Upper lobe of left lung (tissue), 6 donors: ENCODE data around the gene SEPTIN14. TPM values are rescaled to one million over a fixed set of nuclear protein-coding genes. Genes with fewer than 3 reads are reported as not detected.
"Not testable (repeated sequence)": the region's sequence is repeated elsewhere in the genome, so short reads cannot be mapped to it uniquely, and the experiment has no call there.

Experiments used
- ATAC-seq, 2 donors: fragments of 200-7000 bp; cut with Tn5 transposase; one replicate each; pipeline ENCODE4 v1.9.1; 2022; ENCODE audit warnings: mild to moderate bottlenecking in 2 of 2, moderate library complexity in 2 of 2; ENCODE audit not compliant: low FRiP score in 2 of 2
- DNase-seq, 2 donors: peaks; one replicate each; pipeline ENCODE4 v3.0.0-alpha.2; 2019 to 2020
- H3K27ac ChIP-seq, 4 donors: fragments of 200-600 bp; sonication (generic); one replicate each; pipeline ENCODE4 v1.5.1; 2016 to 2019
- H3K27me3 ChIP-seq, 4 donors: fragments of 200-600 bp; sonication (generic); one replicate each; pipeline ENCODE4 v1.5.1; 2017 to 2019
- H3K36me3 ChIP-seq, 4 donors: fragments of 200-600 bp; sonication (generic); one replicate each; pipeline ENCODE4 v1.5.1; 2016 to 2019
- H3K4me1 ChIP-seq, 4 donors: fragments of 200-600 bp; sonication (generic); one replicate each; pipeline ENCODE4 v1.5.1; 2018 to 2019
- H3K4me3 ChIP-seq, 4 donors: fragments of 200-600 bp; sonication (generic); one replicate each; pipeline ENCODE4 v1.5.1; 2017 to 2019; ENCODE audit warnings: mild to moderate bottlenecking in 2 of 4, moderate library complexity in 1 of 4
- H3K9me3 ChIP-seq, 4 donors: fragments of 200-600 bp; sonication (generic); one replicate each; pipeline ENCODE4 v1.5.1; 2018 to 2019
- EP300 ChIP-seq, 4 donors: sonication (generic); formaldehyde crosslinking; IDR thresholded peaks; one replicate each; pipeline ENCODE4 v1.5.1; 2017; ENCODE audit warnings: antibody characterized with exemption in 4 of 4, control low read depth in 2 of 4
- POLR2A ChIP-seq, 4 donors: fragments of 450-650 bp; IDR thresholded peaks; one replicate each; pipeline ENCODE4 v1.5.1; 2016 to 2017; ENCODE audit warnings: antibody characterized with exemption in 4 of 4, mild to moderate bottlenecking in 2 of 4
- POLR2AphosphoS5 ChIP-seq, 2 donors: sonication (generic); formaldehyde crosslinking; IDR thresholded peaks; one replicate each; pipeline ENCODE4 v1.5.1; 2017; ENCODE audit warnings: antibody characterized with exemption in 2 of 2
- WGBS, 2 donors: methylation state at CpG; one replicate each; pipeline ENCODE4 v1.1.5; 2017 to 2018; 5-methylcytosine and 5-hydroxymethylcytosine counted together
- total RNA-seq, 6 donors: library from RNA; depleted of rRNA in 4 of 6; stranded (reverse); fragments of >200 nt in 4 of 6; gene quantifications; one replicate each; pipeline versions ENCODE4 v1.1.0 to v1.2.1, GENCODE V29; 2016 to 2021
- TF ChIP-seq, protein P1 (sequence below), 6 experiments: fragments of 450-650 bp in 4 of 6; fragments of 200-600 bp in 2 of 6; sonication (generic) in 2 of 6; IDR thresholded peaks; one replicate each; pipeline ENCODE4 v1.5.1; 2016 to 2019; ENCODE audit warnings: antibody characterized with exemption in 6 of 6
- donor health status: DM: no; HTN: no; CAD: no; lungs with moderate emphysema.
- donor health status: DM: no; HTN: yes; CAD: no; lungs with severe emphysema.

Gene SEPTIN14
- total RNA-seq, 6 donors from 2014 or later = 0.06 TPM; not detected in 5

DNA sequence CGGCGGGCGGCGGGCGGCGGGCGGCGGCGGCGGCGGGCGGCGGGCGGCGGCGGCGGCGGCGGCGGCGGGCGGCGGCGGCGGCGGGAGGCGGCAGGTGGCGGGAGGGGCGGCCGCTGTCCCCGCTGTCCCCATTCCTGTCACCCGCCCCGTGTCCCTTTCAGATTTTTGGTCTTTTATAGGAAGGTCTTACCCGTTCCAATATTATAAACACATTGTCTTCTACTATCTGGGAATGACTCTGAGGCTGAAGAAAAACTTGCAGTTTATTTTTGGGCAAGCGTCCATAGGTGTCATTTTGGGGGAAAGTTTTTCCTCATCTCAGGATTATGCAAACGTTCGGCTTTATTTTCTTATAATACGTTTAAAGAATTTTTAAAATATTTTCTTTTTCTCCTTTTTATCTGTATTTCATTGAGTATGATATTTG is 25.3 kb upstream of the SEPTIN14 start:
- TF ChIP-seq, protein P1, sequence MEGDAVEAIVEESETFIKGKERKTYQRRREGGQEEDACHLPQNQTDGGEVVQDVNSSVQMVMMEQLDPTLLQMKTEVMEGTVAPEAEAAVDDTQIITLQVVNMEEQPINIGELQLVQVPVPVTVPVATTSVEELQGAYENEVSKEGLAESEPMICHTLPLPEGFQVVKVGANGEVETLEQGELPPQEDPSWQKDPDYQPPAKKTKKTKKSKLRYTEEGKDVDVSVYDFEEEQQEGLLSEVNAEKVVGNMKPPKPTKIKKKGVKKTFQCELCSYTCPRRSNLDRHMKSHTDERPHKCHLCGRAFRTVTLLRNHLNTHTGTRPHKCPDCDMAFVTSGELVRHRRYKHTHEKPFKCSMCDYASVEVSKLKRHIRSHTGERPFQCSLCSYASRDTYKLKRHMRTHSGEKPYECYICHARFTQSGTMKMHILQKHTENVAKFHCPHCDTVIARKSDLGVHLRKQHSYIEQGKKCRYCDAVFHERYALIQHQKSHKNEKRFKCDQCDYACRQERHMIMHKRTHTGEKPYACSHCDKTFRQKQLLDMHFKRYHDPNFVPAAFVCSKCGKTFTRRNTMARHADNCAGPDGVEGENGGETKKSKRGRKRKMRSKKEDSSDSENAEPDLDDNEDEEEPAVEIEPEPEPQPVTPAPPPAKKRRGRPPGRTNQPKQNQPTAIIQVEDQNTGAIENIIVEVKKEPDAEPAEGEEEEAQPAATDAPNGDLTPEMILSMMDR (IDR thresholded peaks at IDR 0.05) = no peak
- TF ChIP-seq EP300 (IDR thresholded peaks at IDR 0.05) = no peak
- TF ChIP-seq POLR2AphosphoS5 (IDR thresholded peaks at IDR 0.05) = no peak
- TF ChIP-seq POLR2A (IDR thresholded peaks at IDR 0.05) = no peak
- ATAC-seq (no peak), DNase-seq (no peak)
- H3K27me3 ChIP-seq = no peaks in the 10 kb centered on the region
- H3K36me3 ChIP-seq = no peaks in the 10 kb centered on the region
- H3K4me3 ChIP-seq = peak overlapping the region; percentile 38 to 90 (median 62)
- WGBS, 2 donors = 1% methylated on average over 10 to 19 of the region's 38 CpGs
- H3K9me3 ChIP-seq = no peaks in the 10 kb centered on the region
- peak overlapping the region; percentile 37 to 79 (median 46) for H3K27ac ChIP-seq
- H3K4me1 ChIP-seq = peaks cover 0 to 6% (median 3%) of the 10 kb centered on the region in 4 donors

DNA sequence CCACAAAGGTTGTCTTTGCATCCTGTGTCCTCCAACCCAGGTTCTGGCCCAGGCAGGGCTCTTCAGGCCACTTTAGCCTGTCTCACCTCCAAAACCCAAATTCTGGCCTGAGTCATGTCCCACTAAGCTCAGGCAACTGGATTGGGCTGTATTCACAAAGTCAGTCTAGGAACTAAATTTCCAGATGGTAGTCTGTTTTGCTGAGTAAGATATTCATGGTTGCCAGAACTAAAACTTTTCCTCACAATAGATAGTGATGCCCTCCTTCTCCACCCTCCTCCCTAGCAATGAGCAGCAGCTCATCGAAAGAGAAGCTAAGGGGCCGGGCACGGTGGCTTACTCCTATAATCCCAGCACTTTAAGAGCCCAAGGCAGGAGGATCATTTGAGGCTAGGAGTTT is 21.8 kb upstream of the SEPTIN14 start:
- H3K4me1 ChIP-seq = peaks cover 0 to 6% (median 3%) of the 10 kb centered on the region in 4 donors
- no peak for ATAC-seq
- TF ChIP-seq POLR2AphosphoS5 (IDR thresholded peaks at IDR 0.05) = no peak
- no peaks in the 10 kb centered on the region for H3K9me3 ChIP-seq
- WGBS, 2 donors = 84 to 88% methylated on average over 3 of the region's 3 CpGs
- H3K4me3 ChIP-seq = no peak overlapping the region
- no peaks in the 10 kb centered on the region for H3K36me3 ChIP-seq
- no peak for DNase-seq
- H3K27me3 ChIP-seq = no peaks in the 10 kb centered on the region
- no peak overlapping the region for H3K27ac ChIP-seq

DNA sequence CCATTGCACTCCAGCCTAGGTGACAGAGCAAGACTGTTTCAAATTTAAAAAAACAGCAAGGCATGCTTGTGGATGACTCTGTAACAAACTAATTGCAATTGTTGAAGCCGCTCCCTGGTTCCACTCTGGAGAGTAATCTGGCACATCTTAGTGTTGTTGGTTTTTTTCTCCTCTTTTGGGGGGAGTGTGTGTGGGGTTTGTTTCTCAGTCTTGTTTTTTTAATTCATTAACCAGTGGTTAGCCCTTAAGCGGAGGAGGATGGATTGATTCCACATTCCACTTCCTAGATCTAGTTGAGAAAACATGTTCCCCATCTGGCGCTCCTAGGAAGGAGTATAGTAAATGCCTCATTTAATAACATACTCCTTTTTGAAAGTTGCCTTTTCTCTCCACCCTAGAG is 16.1 kb upstream of the SEPTIN14 start:
- no peaks in the 10 kb centered on the region for H3K9me3 ChIP-seq
- H3K4me1 ChIP-seq = no peaks in the 10 kb centered on the region
- WGBS, 2 donors = 90 to 97% methylated on average over 3 of the region's 3 CpGs
- H3K4me3 ChIP-seq = no peak overlapping the region
- no peaks in the 10 kb centered on the region for H3K27me3 ChIP-seq
- no peaks in the 10 kb centered on the region for H3K36me3 ChIP-seq
- TF ChIP-seq, protein P1 (IDR thresholded peaks at IDR 0.05) = no peak
- TF ChIP-seq EP300 (IDR thresholded peaks at IDR 0.05) (no peak), POLR2A (IDR thresholded peaks at IDR 0.05) (no peak), POLR2AphosphoS5 (IDR thresholded peaks at IDR 0.05) (no peak)
- no peak for ATAC-seq
- no peak overlapping the region for H3K27ac ChIP-seq
- DNase-seq = no peak

DNA sequence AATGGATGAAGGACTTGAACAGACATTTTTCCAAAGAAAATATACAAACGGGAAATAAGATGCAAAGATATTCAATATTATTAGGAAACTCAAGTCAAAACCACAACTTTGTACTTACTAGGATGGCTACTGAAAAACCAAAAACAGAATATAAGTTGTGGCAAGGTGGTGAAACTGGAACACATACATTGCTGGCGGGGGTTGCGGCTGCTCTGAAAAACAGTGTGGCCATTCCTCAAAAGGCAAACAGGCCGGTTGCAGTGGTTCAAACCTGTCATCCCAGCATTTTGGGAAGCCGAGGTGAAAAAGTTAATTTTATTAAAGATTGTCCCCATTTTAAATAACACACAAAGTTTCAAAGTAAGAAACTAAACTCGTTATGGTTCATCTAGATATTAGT is 14.8 kb upstream of the SEPTIN14 start:
- Histone ChIP-seq H3K36me3 (no peaks in the 10 kb centered on the region), H3K4me3 (no peak overlapping the region), H3K4me1 (no peaks in the 10 kb centered on the region), H3K27ac (no peak overlapping the region), H3K27me3 (no peaks in the 10 kb centered on the region), H3K9me3 (no peaks in the 10 kb centered on the region)
- no peak for ATAC-seq
- no peak for DNase-seq
- 87 to 88% methylated on average over 6 of the region's 6 CpGs for WGBS, 2 donors
- no peak for TF ChIP-seq POLR2AphosphoS5 (IDR thresholded peaks at IDR 0.05)

DNA sequence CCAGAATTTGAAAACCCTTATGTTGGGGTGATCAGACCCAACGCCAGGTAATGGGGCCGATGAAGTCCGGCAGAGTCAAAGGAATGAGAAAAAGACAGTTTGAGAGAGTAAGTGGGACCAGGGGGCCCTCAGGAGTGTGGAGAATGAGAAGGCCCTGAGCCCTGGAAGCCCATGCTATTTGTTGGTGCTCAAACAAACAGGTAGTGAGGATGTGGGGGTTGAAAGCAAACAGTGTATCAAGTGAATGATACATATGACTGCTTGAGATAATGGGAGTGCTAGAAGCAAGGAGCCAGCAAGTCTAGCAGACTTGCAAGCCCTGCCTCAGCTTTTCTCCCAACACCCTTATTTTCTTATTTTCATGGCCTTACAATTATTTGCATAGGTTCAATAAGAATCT is 11.2 kb upstream of the SEPTIN14 start:
- WGBS, 2 donors = 75 to 80% methylated on average over 3 of the region's 3 CpGs
- H3K4me3 ChIP-seq = no peak overlapping the region
- TF ChIP-seq EP300 (IDR thresholded peaks at IDR 0.05) = no peak
- TF ChIP-seq POLR2A (IDR thresholded peaks at IDR 0.05) = no peak
- TF ChIP-seq, protein P1 (IDR thresholded peaks at IDR 0.05) = no peak
- no peak for TF ChIP-seq POLR2AphosphoS5 (IDR thresholded peaks at IDR 0.05)
- H3K9me3 ChIP-seq = no peaks in the 10 kb centered on the region
- no peaks in the 10 kb centered on the region for H3K36me3 ChIP-seq
- no peak for DNase-seq
- no peak for ATAC-seq
- no peaks in the 10 kb centered on the region for H3K27me3 ChIP-seq
- no peaks in the 10 kb centered on the region for H3K4me1 ChIP-seq
- no peak overlapping the region for H3K27ac ChIP-seq

DNA sequence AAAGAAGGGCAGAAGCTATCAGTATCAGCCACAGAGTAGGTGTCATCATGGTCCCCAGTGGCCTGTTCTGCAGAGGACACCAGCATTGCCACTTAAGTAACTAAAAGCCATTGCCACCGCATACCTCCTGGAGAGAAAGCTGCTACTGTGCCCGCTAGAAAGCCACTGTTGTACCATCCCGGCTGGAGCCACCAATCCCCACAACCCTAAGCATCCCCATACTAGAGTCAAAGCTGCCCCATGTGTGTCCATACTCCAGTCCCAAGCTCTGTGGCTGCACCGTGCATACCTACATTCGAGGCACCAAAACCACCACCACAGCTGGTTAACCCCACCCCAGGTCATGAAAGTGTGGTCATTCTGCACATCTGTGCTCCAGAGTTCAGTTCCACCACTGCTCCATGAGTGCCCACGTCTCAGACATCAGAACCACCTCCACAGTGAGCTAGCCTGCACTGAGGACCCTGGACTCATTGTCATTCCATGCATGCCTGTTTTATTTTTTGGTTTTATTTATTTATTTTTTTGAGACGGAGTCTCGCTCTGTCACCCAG is 9.5 kb upstream of the SEPTIN14 start:
- Histone ChIP-seq H3K27me3 (no peaks in the 10 kb centered on the region), H3K9me3 (no peaks in the 10 kb centered on the region), H3K4me3 (no peak overlapping the region), H3K36me3 (no peaks in the 10 kb centered on the region), H3K27ac (no peak overlapping the region), H3K4me1 (no peaks in the 10 kb centered on the region)
- no peak for ATAC-seq
- TF ChIP-seq EP300 (IDR thresholded peaks at IDR 0.05) (no peak), POLR2A (IDR thresholded peaks at IDR 0.05) (no peak), POLR2AphosphoS5 (IDR thresholded peaks at IDR 0.05) (no peak)
- TF ChIP-seq, protein P1 (IDR thresholded peaks at IDR 0.05) = no peak
- 89 to 91% methylated on average over 8 of the region's 8 CpGs for WGBS, 2 donors
- DNase-seq = no peak

DNA sequence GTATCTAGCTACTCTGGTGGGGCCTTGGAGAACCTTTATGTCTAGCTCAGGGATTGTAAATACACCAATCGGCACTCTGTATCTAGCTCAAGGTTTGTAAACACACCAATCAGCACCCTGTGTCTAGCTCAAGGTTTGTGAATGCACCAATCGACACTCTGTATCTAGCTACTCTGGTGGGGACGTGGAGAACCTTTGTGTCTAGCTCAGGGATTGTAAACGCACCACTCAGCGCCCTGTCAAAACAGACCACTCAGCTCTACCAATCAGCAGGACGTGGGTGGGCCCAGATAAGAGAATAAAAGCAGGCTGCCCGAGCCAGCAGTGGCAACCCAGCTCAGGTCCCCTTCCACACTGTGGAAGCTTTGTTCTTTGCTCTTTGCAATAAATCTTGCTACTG is 6.4 kb upstream of the SEPTIN14 start:
- not testable (repeated sequence) for H3K4me3 ChIP-seq, DNase-seq, H3K9me3 ChIP-seq, H3K36me3 ChIP-seq, H3K4me1 ChIP-seq, H3K27ac ChIP-seq, ATAC-seq, H3K27me3 ChIP-seq
- 78 to 85% methylated on average over 6 to 7 of the region's 7 CpGs for WGBS, 2 donors

DNA sequence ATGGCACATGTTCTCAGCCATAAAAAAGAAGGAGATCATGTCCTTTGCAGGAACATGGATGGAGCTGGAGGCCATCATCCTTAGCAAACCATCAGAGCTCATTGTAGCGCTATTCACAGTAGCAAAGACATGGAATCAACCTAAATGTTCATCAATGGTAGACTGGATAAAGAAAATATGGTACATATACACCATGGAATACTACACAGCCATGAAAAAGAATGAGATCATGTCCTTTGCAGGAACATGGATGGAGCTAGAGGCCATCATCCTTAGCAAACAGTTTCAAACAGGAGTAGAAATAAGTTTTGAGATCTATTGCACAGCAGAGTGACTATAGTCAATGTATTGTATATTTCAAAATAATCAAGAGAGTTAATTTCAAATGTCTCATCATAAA is 17.4 kb downstream of the SEPTIN14 start:
- H3K27ac ChIP-seq, H3K27me3 ChIP-seq, H3K4me3 ChIP-seq, H3K9me3 ChIP-seq, H3K4me1 ChIP-seq, ATAC-seq, DNase-seq, H3K36me3 ChIP-seq: not testable (repeated sequence)
- WGBS, 2 donors = 56 to 62% methylated on average over 1 of the region's 1 CpG
